PFSK-1 (cell line): Measurements from ENCODE around the gene CLEC18A.

Experiments
- POLR2AphosphoS5 ChIP-seq: IDR thresholded peaks from 2 replicates; pipeline ENCODE4 v1.6.1; 2012; ENCODE audit warnings: low read depth, mild to moderate bottlenecking, control low read depth, low read length, moderate library complexity
- SIN3A ChIP-seq: IDR thresholded peaks from 2 replicates; pipeline ENCODE4 v1.6.1; 2012; ENCODE audit warnings: mild to moderate bottlenecking, low read length, moderate library complexity, borderline replicate concordance; ENCODE audit not compliant: insufficient read depth
- TF ChIP-seq, protein P1 (sequence below), 2 experiments: IDR thresholded peaks; 2 replicates each; pipeline versions ENCODE4 v1.6.1 to v1.8.0; 2011 to 2012; ENCODE audit warnings: low read depth in 2 of 2, low read length in 2 of 2, control low read depth in 1 of 2, inconsistent platforms in 1 of 2, mild to moderate bottlenecking in 1 of 2, moderate library complexity in 1 of 2; ENCODE audit not compliant: insufficient read depth in 1 of 2

DNA sequence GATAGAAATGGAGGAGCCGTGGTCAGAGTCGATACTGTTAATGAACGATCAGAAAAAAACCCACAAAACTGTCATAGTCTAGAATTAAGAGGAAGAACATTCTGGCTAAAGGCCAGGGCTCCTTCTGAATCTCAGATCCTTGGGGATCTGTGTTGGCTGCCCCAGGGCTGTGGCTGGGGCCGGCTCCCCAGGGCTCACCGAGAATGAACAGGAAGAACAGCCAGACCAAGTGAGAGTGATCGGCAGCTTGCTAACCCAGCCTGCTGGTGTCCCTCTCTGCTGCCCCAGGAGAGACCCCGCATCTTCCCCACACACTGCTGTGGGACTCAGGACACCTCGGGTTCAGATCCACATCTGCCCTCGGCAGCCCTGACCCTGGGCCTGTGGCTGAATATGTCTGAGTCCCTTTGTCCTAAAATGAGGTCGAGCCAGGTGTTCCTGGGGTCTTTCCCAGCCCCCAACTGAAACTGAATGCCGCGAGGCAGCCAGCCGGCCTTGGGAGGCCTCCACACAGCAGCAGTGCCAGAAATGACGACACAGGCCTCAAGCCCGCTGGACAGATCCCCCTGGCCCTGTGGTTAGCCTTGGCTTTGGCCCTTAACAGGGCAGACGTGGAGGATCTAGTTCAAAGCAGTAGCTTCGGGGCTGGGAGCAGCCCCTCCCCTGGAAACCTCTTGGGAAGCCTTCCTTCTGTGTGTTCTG is 23.9 kb upstream of the CLEC18A start:
- TF ChIP-seq SIN3A (no peak), POLR2AphosphoS5 (no peak)
- TF ChIP-seq, protein P1, sequence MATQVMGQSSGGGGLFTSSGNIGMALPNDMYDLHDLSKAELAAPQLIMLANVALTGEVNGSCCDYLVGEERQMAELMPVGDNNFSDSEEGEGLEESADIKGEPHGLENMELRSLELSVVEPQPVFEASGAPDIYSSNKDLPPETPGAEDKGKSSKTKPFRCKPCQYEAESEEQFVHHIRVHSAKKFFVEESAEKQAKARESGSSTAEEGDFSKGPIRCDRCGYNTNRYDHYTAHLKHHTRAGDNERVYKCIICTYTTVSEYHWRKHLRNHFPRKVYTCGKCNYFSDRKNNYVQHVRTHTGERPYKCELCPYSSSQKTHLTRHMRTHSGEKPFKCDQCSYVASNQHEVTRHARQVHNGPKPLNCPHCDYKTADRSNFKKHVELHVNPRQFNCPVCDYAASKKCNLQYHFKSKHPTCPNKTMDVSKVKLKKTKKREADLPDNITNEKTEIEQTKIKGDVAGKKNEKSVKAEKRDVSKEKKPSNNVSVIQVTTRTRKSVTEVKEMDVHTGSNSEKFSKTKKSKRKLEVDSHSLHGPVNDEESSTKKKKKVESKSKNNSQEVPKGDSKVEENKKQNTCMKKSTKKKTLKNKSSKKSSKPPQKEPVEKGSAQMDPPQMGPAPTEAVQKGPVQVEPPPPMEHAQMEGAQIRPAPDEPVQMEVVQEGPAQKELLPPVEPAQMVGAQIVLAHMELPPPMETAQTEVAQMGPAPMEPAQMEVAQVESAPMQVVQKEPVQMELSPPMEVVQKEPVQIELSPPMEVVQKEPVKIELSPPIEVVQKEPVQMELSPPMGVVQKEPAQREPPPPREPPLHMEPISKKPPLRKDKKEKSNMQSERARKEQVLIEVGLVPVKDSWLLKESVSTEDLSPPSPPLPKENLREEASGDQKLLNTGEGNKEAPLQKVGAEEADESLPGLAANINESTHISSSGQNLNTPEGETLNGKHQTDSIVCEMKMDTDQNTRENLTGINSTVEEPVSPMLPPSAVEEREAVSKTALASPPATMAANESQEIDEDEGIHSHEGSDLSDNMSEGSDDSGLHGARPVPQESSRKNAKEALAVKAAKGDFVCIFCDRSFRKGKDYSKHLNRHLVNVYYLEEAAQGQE (IDR thresholded peaks at IDR 0.05; ENCODE audit: insufficient read depth in 1 of 2, low read depth in 2 of 2, low read length in 2 of 2): 0 out of 4 replicates have a peak, but pooled peaks of 1 of the 2 experiments have one; percentile 43
